HG02571 (cell line): ENCODE data around the gene LAT.

Experiments used
- ATAC-seq: cut with Tn5 transposase; IDR thresholded peaks from one replicate; pipeline ENCODE4 v1.9.1; 2021; ENCODE audit warnings: mild to moderate bottlenecking, moderate library complexity; ENCODE audit not compliant: unreplicated experiment

LAT gene

GRCh38 chr16:29007730-29008593 is 23.1 kb downstream of the LAT start:
- ATAC-seq = no peak

DNA sequence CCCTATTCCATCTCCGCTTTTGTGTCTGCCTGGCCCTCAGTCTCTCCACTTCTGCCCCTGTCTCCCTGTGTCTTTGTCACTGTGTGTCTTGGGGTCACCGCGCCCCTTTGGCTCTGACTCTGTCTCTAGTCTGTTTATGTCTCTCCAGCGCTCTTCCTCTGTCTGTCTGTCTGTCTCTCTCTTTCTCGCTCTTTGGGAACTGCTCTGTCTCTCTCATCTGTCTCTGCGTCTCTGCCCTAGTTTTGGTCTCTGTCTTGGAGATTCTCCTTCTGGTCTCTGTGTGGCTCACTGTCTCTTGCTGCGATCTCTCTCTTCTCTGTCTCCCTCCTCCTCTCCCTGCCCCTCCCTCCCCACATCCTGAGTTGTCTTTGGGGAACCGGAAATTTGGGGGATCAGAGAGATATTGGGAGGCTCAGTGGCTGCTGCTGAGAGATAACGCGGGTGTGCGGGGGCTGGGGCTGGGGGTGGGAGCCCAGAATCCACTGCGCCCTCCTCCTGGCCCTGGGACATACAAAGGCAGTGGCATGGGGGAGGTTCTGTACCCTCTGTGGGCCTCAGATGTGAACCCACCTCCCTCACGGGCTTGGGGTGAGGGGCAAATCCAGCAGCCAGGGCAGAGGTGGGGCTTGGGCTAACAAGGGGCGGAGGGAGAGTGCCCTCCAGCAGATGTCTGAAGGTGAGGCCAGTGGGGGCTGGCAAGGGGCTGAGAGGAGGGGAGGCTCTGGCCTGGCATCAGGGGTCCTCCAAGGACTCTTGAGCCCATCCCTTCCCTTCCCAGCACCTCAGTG is 24.4 kb downstream of the LAT start:
- ATAC-seq = no peak

DNA sequence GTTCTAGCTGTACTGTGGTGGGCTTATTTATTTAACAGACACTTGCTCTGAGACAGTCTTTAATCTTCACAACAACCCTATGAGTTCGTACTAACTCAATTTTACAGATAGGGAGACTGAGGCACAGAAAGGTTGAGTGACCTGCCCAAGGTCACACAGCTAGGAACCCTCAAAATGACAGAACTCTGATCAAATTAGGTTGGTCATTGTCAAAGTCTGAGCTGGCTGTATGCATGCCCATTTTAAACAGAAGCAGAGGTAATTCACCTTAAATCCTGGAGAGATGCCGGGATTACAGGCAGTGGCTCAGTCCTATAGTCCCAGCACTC is 24.9 kb downstream of the LAT start:
- ATAC-seq = no peak

- no peak for ATAC-seq
Observed at GRCh38 chr16:29011112-29011511, 26.3 kb downstream of the LAT start.

GRCh38 chr16:29011851-29012250 is 27.0 kb downstream of the LAT start:
- no peak for ATAC-seq

DNA sequence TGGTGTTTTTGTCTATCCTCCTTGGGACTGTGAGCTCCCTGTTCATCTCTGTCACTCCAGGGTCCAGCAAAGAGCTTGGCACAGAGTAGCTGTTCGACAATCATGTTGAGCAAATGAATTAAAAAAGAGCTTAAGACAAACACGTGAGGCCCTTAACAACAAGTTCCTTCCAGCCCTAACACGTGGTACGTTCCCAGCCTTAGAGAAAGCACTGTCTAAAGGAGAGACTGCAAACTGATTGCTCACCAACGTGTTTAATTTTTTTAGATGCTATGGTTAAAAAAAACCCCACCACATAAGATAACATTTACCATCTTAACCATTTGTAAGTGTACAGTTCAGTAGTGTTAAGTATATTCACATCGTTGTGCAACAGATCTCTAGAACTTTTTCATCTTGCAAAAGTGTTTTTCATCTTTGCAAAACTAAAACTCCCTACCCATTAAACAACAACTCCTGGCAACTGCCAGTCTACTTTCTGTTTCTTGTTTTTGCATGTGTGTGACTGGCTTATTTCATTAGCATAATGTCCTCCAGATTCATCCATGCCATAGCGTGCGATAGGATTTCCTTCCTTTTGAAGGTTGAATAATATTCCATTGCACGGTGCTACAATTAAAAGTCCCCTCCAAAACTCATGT is 28.2 kb downstream of the LAT start:
- no peak for ATAC-seq

GRCh38 chr16:29014561-29015069 is 29.8 kb downstream of the LAT start:
- ATAC-seq = no peak

DNA sequence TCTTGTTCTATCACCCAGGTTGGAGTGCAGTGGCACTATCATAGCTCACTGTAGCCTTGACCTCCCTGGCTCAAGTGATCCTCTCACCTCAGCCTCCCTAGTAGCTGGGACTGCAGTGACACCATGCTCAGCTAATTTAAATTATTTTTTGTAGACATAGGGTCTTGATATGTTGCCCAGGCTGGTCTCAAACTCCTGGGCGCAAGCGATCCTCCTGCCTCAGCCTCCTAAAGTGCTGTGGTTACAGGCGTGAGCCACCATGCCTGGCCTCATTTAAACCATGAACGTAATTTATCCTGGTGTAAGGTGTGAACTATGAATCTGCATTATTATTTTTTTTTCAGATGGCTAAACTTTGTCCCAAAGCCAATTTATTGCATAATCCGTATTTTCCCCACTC is 37.3 kb downstream of the LAT start:
- ATAC-seq = no peak

GRCh38 chr16:29023279-29024277 is 38.7 kb downstream of the LAT start:
- no peak for ATAC-seq

- no peak for ATAC-seq
Observed at GRCh38 chr16:29024278-29024677, 39.4 kb downstream of the LAT start.

DNA sequence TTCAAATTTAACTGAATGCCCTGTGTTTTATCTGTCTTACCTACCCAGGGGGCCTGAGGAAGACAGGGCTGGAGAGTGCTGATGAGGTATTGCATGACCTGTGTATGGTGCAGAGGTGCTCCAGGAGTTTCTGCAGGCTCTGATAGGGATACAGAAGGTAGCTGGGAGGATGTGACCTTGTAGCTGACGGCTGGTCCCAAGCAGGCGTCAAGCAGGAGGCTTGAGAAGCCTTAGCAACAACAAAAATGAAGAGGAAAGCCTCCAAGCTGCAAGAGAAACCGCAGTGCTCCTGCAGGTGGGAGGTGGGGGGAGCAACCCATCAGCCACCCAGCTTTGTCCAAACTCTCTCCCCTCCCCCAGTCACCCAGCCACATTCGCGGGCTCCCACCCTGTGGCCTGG is 40.4 kb downstream of the LAT start:
- ATAC-seq = no peak

- no peak for ATAC-seq
Observed at GRCh38 chr16:29025735-29026134, 40.9 kb downstream of the LAT start.

DNA sequence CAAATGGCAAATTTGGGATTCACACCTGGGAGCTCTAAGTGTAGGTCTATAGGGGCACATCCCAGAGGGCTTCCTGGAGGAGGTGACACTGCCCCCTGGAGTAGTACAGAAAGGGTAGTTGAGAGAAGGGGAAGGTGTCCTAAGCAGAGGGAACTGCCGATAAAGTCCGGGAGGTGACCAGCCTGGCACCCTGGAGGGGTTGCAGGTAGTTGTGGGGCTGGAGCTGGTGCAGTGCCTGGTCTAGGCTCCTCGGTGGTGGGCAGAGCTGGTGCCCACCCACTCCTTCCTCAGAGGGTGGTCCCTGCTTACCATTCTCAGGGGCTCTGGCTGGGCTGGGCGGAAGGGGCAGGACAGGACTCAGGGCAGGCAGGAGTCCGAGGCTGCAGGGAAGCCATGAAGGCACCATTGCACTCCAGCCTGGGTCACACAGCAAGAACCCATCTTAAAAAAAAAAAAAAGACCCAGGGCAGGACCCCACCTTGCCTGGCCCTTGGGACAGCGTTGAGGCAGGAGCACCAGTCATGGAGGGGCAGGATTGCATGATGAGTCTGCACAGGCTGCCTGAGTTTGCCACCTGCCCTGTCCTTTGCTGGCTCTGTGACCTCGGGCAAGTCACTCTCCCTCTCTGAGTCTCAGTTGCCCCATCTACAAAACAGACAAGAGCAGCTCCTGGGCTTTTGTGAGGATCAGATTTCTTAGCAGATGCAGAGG is 43.8 kb downstream of the LAT start:
- no peak for ATAC-seq

DNA sequence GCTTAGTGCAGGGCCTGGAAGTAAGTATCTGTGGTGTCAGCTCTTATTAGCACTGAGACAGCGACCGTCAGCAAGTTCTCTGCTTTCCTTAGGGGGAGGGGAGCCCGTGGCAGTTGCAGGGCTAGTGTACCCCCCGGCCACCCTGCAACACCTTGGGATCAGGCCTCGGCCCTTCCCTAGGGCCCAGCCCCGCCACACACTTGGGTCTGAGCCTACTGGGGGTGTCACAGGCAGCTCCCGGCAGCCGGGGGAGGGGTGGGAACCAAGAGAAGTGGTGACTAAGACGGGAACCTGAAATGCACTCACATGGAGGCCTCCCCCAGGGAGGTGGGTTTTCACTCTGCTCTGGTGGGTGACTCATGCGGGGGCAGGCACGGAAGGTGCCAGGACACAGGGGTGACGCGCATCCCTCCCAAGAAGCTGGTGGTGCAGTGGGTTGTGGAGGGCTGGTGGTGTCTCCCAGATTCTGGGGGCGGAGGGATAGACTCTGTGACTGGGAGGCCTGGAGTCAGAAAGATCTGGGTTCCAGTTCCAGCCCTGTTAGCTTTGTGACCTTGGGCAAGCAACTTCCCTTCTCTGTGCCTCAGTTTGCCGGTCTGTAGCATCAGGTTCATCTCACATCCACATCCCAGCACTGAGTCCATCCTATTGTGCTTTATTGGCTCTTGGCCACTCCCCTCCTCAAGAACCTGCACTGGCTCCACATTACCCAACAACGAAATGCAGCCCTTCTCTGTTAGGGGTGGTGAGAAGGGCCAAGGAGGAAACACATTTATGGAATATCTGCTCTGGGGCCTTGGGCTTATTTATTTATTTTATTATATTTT is 44.5 kb downstream of the LAT start:
- no peak for ATAC-seq

- no peak for ATAC-seq
Observed at GRCh38 chr16:29030086-29030840, 45.4 kb downstream of the LAT start.
